22Rv1 (cell line): ENCODE measurements around the gene LCN1.

Experiments
- H3K27ac ChIP-seq: fragments of 450-650 bp; 2 replicates; pipeline ENCODE4 v1.5.1; 2017
- ZFX ChIP-seq: fragments of 450-650 bp; IDR thresholded peaks from 2 replicates; pipeline ENCODE4 v1.6.1; 2017; ENCODE audit warnings: antibody characterized with exemption, borderline replicate concordance
- TF ChIP-seq, protein P1 (sequence below): fragments of 450-650 bp; IDR thresholded peaks from 2 replicates; pipeline ENCODE4 v1.5.1; 2017; ENCODE audit warnings: mild to moderate bottlenecking

Gene LCN1

DNA sequence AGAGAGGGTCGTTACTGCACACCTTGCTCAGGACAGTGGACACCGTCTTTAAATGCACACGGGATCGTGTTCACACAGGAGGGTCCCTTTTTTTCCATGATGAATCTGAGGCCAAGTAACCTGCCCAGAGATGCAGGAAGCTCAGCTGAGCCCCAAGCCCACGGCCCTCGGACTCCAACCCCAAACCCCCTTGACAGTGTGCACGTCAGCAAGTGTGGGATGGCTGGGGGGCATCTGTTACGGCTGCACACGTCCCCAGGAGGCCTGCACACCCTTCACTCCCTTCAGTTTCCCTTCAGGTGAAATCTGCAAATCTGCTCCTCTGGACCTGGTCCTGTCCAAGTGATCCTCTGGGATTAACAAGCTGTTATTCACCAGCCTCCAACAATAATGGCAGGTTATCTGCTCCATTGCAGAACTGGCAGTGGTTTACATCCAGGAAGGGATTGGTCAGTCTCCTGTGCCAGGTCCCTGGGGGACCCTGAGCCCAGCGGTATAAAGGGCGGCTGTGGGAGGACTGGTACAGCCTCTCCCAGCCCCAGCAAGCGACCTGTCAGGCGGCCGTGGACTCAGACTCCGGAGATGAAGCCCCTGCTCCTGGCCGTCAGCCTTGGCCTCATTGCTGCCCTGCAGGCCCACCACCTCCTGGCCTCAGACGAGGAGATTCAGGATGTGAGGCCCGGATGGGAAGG, at the start of gene LCN1:
LCN1 (plus strand) TSS at position 525 of the 692 bp plus-strand sequence; CDS start at position 583, 58 bp downstream.
- H3K27ac ChIP-seq: no peak within 1 kb of the TSS
- no peak for TF ChIP-seq ZFX
- TF ChIP-seq, protein P1, sequence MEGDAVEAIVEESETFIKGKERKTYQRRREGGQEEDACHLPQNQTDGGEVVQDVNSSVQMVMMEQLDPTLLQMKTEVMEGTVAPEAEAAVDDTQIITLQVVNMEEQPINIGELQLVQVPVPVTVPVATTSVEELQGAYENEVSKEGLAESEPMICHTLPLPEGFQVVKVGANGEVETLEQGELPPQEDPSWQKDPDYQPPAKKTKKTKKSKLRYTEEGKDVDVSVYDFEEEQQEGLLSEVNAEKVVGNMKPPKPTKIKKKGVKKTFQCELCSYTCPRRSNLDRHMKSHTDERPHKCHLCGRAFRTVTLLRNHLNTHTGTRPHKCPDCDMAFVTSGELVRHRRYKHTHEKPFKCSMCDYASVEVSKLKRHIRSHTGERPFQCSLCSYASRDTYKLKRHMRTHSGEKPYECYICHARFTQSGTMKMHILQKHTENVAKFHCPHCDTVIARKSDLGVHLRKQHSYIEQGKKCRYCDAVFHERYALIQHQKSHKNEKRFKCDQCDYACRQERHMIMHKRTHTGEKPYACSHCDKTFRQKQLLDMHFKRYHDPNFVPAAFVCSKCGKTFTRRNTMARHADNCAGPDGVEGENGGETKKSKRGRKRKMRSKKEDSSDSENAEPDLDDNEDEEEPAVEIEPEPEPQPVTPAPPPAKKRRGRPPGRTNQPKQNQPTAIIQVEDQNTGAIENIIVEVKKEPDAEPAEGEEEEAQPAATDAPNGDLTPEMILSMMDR: no peak

DNA sequence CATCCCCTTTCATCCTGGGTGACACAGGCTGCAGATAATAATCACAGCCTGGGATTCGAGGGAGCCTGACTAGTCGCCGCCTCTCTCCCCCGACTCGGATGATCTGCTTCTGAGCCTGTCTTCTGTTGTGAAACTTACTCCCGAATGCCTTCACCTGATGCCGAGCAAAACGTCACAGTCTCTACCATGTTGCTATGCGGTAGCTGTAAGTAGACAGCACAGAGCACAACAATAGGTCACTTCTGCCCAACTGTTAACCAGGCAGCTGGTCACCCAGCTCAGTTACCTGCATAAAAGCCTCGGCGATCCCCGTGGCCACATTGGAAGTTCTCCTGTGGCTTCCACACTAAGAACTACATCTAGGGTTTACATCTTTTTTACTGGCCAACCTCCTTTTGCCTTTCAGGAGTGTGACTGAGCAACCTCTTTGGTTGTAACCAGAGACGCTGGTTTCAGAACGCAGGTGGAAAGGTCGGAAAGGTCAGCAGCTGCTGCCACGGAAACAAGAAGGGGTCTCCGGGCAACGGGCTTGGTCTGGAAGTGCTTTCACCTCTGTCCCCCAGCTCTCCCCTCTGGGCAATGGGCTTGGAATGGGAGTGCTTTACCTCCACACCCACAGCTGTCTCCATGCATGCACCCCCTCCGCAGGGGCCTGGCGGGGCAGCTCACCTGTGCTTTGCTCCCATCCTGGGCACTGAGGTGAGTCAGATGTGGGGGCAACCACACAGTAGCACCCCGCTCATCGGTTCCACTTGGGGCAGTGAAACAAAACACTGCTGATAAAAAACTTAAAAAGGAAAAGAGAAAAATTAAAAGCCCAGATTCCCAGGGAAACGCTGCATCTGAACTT, 49.2 kb upstream of the LCN1 start:
- no peak overlapping the region for H3K27ac ChIP-seq
- TF ChIP-seq, protein P1: no peak
- no peak for TF ChIP-seq ZFX

DNA sequence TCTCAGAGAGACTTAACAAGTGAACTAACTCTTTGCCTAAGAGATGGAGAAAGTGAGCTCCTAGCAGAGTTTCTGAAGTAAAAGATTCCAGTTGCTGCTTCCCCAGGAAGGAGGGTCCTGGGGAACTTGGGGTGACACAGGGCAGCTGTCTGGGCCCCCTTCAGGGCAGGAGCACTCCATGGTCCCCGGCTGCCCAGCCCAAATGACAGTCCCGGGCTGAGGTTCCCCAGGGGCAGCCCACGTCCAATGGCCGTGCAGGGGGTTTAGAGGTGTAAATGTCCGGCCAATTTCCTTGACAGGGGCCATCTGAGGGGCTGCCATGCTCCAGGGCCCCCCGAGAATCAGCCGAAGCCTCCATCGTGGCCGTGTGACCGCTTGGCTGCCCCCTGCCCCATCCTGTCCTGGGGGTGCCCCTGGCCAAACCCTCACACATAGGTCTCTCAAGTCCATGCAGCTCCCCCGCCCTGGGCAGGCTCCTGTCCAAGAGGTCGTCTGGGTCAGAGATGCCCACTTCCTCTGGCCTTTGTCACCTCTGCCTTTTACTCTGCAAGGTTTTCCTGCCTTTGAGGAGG, 47.2 kb upstream of the LCN1 start:
- TF ChIP-seq, protein P1: no peak
- TF ChIP-seq ZFX: no peak
- no peak overlapping the region for H3K27ac ChIP-seq

DNA sequence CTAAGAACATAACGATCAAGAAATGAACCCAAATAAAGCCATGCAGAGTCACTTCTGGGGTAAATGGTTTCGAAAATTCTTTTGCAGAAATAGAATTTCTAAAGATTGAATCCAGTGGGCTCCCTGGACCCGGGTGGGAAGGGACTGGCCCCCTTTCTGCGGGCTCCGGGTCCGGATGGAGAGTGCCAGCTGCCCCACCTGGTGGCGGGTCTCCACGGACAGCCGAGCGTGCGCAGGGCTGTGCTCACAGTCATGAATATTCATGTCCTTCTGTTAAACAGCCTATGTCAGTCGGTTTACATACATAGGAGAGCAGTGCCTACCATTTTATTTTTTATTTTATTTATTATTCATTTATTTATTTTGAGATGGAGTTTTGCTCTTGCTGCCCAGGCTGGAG, 46.3 kb upstream of the LCN1 start:
- TF ChIP-seq, protein P1: peak; percentile 44
- TF ChIP-seq ZFX: no peak
- no peak overlapping the region for H3K27ac ChIP-seq

DNA sequence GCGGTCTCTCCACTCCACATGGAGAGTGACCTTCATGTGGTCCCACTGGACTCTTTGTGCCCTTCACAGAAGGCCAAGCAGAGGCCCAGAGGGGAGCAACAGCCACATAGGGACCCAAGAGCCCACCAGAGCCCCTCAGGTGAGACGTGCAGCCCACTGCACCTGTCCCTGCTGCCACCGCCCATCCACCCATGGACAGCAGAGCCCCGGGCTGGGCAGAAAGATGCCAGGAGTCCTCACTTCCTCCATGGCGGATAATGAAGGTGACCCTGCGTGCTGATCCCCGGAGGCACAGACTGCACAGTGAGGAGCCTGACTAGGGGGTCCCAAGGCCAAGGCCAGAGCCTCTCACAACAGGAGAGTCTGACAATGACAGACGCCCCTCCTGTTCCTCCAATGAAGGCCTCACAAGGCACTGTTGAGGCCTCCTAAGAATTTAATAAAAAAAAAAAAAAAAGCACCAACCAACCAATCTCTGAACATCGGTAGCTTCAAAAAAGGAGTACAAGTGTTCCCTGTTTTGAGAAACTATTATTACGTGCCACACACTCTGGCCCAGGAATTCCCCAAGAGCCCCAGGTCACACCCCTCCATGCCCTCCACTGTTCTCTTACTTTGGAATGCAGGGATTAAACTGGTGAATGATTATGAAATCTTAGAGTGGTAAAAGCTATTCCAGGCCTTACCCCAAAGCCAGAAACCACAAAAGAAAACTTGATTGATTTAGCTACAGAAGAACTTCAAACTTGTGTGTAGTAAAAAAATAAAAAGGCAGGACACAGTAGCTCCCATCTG, 44.5 kb upstream of the LCN1 start:
- no peak overlapping the region for H3K27ac ChIP-seq
- TF ChIP-seq, protein P1: no peak
- no peak for TF ChIP-seq ZFX

DNA sequence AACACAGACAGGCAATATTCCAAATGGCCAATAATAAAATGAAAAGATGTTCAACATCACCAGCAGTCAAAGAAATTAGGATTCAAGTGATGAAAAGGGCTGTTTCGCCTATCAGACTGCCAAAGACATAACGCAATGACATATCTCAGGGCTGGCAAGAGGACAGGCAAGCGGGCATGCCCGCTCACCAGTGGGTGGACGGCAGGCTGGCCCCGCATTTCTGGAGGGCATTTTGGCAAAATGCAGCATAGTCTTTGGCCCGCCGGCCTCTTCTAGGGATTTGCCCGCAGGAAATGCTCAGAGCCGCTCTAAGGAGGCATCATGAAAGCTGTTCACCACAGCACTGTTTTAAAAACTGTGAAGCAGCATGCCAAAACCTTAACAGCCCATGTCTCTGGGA, 43.0 kb upstream of the LCN1 start:
- H3K27ac ChIP-seq: peak overlapping the region; percentile 64; the same call in 1 of the 2 replicates
- TF ChIP-seq, protein P1: no peak
- TF ChIP-seq ZFX: no peak
